Sigmoid colon (tissue), 4 donors: ENCODE measurements around the gene AFDN.

Source experiments
- CTCF ChIP-seq, 4 experiments: fragments of 450-650 bp in 3 of 4; fragments of 200-600 bp in 1 of 4; IDR thresholded peaks; one replicate each; pipeline ENCODE4 v1.5.1; 2016 to 2019; ENCODE audit warnings: antibody characterized with exemption in 4 of 4, mild to moderate bottlenecking in 3 of 4, moderate library complexity in 2 of 4
- EP300 ChIP-seq, 4 donors: sonication (generic); formaldehyde crosslinking; IDR thresholded peaks; one replicate each; pipeline ENCODE4 v1.6.1; 2017; ENCODE audit warnings: antibody characterized with exemption in 4 of 4
- POLR2A ChIP-seq, 2 donors: fragments of 450-650 bp; IDR thresholded peaks; one replicate each; pipeline ENCODE4 v1.6.1; 2016; ENCODE audit warnings: antibody characterized with exemption in 2 of 2, mild to moderate bottlenecking in 2 of 2, moderate library complexity in 2 of 2
- POLR2AphosphoS5 ChIP-seq, 4 donors: sonication (generic); formaldehyde crosslinking; IDR thresholded peaks; one replicate each; pipeline ENCODE4 v1.6.1; 2017; ENCODE audit warnings: antibody characterized with exemption in 4 of 4

GRCh38 chr6:167848783-167849182 is 22.1 kb downstream of the AFDN start:
- no peak for TF ChIP-seq EP300 (IDR thresholded peaks at IDR 0.05)
- TF ChIP-seq CTCF (IDR thresholded peaks at IDR 0.05), result no peak
- TF ChIP-seq POLR2A (IDR thresholded peaks at IDR 0.05), result no peak
- TF ChIP-seq POLR2AphosphoS5 (IDR thresholded peaks at IDR 0.05), result no peak
